ENCODE data around the gene EMILIN2. TPM values are rescaled to one million over a fixed set of nuclear protein-coding genes. Genes with fewer than 3 reads are reported as not detected.
"Not testable (repeated sequence)": the region's sequence is repeated elsewhere in the genome, so short reads cannot be mapped to it uniquely, and the experiment has no call there.

EMILIN2 gene
- total RNA-seq, 1 experiment from 2014 or later = 11.7 TPM

GRCh38 chr18:2799369-2799768 lies 47.4 kb upstream of the EMILIN2 start:
- peaks cover 17% of the 10 kb centered on the region for H3K36me3 Mint-ChIP-seq
- H3K9me3 Mint-ChIP-seq = no peaks in the 10 kb centered on the region
- ATAC-seq (no peak), DNase-seq (ENCODE audit: low spot score) (no peak)
- H3K27ac Mint-ChIP-seq = no peak overlapping the region
- H3K4me1 Mint-ChIP-seq = peaks cover under 1% of the 10 kb centered on the region
- TF ChIP-seq STAT6 (CRISPR knock-in tag; conservative IDR thresholded peaks at IDR 0.05; ENCODE audit: low read depth) = no peak
- TF ChIP-seq ZBTB21 (CRISPR knock-in tag; IDR thresholded peaks at IDR 0.05; ENCODE audit: borderline replicate concordance) = no peak
- no peak for TF ChIP-seq CTCF (IDR thresholded peaks at IDR 0.05)
- no peak for TF ChIP-seq ESRRA (CRISPR knock-in tag; IDR thresholded peaks at IDR 0.05; ENCODE audit: borderline replicate concordance)
- CTCF ChIA-PET = no interaction called here
- H3K4me3 Mint-ChIP-seq = no peak overlapping the region
- POLR2A ChIA-PET = no interaction called here
- no peaks in the 10 kb centered on the region for H3K27me3 Mint-ChIP-seq (ENCODE audit: low read depth)

- POLR2A ChIA-PET = no interaction called here
- H3K4me3 Mint-ChIP-seq = no peak overlapping the region
Measured at GRCh38 chr18:2805970-2806943, 40.5 kb upstream of the EMILIN2 start.

GRCh38 chr18:2808640-2809039 lies 38.2 kb upstream of the EMILIN2 start:
- CTCF ChIA-PET; H3K4me1 Mint-ChIP-seq; DNase-seq (ENCODE audit: low spot score); H3K4me3 Mint-ChIP-seq; H3K27ac Mint-ChIP-seq; H3K27me3 Mint-ChIP-seq (ENCODE audit: low read depth); ATAC-seq: not testable (repeated sequence)
- POLR2A ChIA-PET = interaction anchor here (0.7 kb wide), 2 partner anchors 30 to 83 kb away, joined by 5 to 9 read pairs; no protein-coding TSS in a partner anchor
- peaks cover 28% of the 10 kb centered on the region for H3K36me3 Mint-ChIP-seq
- H3K9me3 Mint-ChIP-seq = peaks cover 44% of the 10 kb centered on the region

More at GRCh38 chr18:2805970-2806943, 40.5 kb upstream of the EMILIN2 start:
- no peak for TF ChIP-seq RORB (CRISPR knock-in tag; IDR thresholded peaks at IDR 0.05)
- no peak for TF ChIP-seq E2F4 (CRISPR knock-in tag; IDR thresholded peaks at IDR 0.05; ENCODE audit: borderline replicate concordance, low read depth)
- TF ChIP-seq GABPB1 (CRISPR knock-in tag; IDR thresholded peaks at IDR 0.05) = no peak
- no peak for TF ChIP-seq ESRRA (CRISPR knock-in tag; IDR thresholded peaks at IDR 0.05; ENCODE audit: borderline replicate concordance)
- no peak for TF ChIP-seq ZNF317 (CRISPR knock-in tag; IDR thresholded peaks at IDR 0.05; ENCODE audit: borderline replicate concordance, low read depth)
- TF ChIP-seq AFF4 (CRISPR knock-in tag; IDR thresholded peaks at IDR 0.05; ENCODE audit: borderline replicate concordance) = no peak
- TF ChIP-seq ZNF138 (CRISPR knock-in tag; conservative IDR thresholded peaks at IDR 0.05) = no peak
- H3K36me3 Mint-ChIP-seq = peaks cover 23% of the 10 kb centered on the region
- peaks cover 27% of the 10 kb centered on the region for H3K9me3 Mint-ChIP-seq
- ATAC-seq (no peak), DNase-seq (ENCODE audit: low spot score) (no peak)
- H3K4me1 Mint-ChIP-seq = no peaks in the 10 kb centered on the region
- CTCF ChIA-PET = no interaction called here
- H3K27me3 Mint-ChIP-seq (ENCODE audit: low read depth) = peaks cover 7% of the 10 kb centered on the region
- no peak overlapping the region; the same call in 1 of the 2 replicates for H3K27ac Mint-ChIP-seq

- H3K9me3 Mint-ChIP-seq = peaks cover 49% of the 10 kb centered on the region
- H3K27ac Mint-ChIP-seq; DNase-seq (ENCODE audit: low spot score); POLR2A ChIA-PET; H3K4me3 Mint-ChIP-seq; H3K27me3 Mint-ChIP-seq (ENCODE audit: low read depth); CTCF ChIA-PET; H3K4me1 Mint-ChIP-seq; ATAC-seq: not testable (repeated sequence)
- H3K36me3 Mint-ChIP-seq = peaks cover 28% of the 10 kb centered on the region
Measured at GRCh38 chr18:2809666-2810183, 37.1 kb upstream of the EMILIN2 start.

Measured in WTC11 (cell line).